HL-60 (cell line): ENCODE data around the gene LIME1.

Source experiments
- DNase-seq, 2 experiments: peaks; one replicate each; pipeline ENCODE4 v3.0.0-alpha.2; 2010 to 2020; ENCODE audit warnings: low read depth in 1 of 2, low spot score in 1 of 2
- H3K27ac ChIP-seq: fragments of 250-450 bp; sonication (Bioruptor Pico); replicated peaks from 2 replicates; pipeline ENCODE4 v1.5.1; 2020; ENCODE audit warnings: mild to moderate bottlenecking, moderate library complexity
- H3K27me3 ChIP-seq: fragments of 250-450 bp; sonication (Bioruptor Pico); 2 replicates; pipeline ENCODE4 v1.5.1; 2021; ENCODE audit warnings: mild to moderate bottlenecking, moderate library complexity; ENCODE audit not compliant: insufficient read depth, poor library complexity, severe bottlenecking
- H3K4me3 ChIP-seq: replicated peaks from 2 replicates; pipeline ENCODE4 v1.5.1; 2011; ENCODE audit warnings: mild to moderate bottlenecking, control low read depth, low read length; ENCODE audit not compliant: insufficient read depth
- GABPA ChIP-seq: IDR thresholded peaks from 2 replicates; pipeline ENCODE4 v1.6.1; 2012; ENCODE audit warnings: low read depth
- POLR2AphosphoS5 ChIP-seq: IDR thresholded peaks from 2 replicates; pipeline ENCODE4 v1.6.1; 2012; ENCODE audit warnings: low read depth
- SPI1 ChIP-seq: IDR thresholded peaks from 2 replicates; pipeline ENCODE4 v1.6.1; 2012; ENCODE audit warnings: low read depth, mild to moderate bottlenecking, borderline replicate concordance
- TF ChIP-seq, protein P1 (sequence below): IDR thresholded peaks from one replicate; pipeline ENCODE4 v1.5.1; 2011; ENCODE audit warnings: low read length, control low read depth, inconsistent platforms; ENCODE audit not compliant: insufficient read depth
- TF ChIP-seq, protein P2 (sequence below): IDR thresholded peaks from 2 replicates; pipeline ENCODE4 v1.6.1; 2012; ENCODE audit warnings: low read depth; ENCODE audit not compliant: insufficient replicate concordance

The LIME1 gene

DNA sequence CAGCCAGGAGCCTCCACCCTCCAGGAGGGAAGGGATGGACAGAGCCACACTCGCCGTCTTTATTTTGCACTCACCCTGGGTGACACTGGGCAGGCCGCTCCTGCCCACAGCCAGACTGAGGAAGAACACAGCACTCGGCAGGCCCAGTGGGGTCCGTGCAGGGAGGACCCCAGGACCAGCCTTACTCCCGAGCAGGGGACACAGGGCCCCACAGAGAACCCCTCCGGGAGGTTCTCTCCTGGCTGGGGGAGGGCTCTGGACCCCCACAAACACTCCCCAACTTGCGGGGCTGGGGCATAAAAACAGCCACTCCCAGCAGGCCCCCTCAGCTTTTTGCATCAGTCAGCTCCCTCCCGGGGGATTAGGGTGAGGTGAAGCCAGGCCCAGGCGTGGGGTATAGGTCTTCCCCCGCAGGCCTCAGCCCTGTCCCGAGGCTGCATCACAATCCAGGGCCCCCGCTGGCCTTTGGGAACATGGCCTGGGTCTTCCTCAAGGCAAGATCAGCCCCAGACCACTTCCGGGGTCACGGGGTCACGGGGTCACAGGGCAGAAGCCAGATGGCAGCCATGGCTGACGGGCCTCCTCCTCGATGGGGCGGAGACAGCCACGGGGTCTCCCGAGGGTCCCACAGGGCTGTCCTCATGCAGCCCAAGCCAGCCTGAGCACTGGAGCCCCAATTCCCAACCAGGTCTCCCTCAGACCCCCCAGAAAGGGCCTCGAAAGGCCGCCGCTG, 36.8 kb upstream of the LIME1 start:
- Histone ChIP-seq H3K4me3 (no peak overlapping the region), H3K27me3 (no peaks in the 10 kb centered on the region), H3K27ac (no peak overlapping the region)
- TF ChIP-seq GABPA (no peak), POLR2AphosphoS5 (no peak)
- no peak for DNase-seq

DNA sequence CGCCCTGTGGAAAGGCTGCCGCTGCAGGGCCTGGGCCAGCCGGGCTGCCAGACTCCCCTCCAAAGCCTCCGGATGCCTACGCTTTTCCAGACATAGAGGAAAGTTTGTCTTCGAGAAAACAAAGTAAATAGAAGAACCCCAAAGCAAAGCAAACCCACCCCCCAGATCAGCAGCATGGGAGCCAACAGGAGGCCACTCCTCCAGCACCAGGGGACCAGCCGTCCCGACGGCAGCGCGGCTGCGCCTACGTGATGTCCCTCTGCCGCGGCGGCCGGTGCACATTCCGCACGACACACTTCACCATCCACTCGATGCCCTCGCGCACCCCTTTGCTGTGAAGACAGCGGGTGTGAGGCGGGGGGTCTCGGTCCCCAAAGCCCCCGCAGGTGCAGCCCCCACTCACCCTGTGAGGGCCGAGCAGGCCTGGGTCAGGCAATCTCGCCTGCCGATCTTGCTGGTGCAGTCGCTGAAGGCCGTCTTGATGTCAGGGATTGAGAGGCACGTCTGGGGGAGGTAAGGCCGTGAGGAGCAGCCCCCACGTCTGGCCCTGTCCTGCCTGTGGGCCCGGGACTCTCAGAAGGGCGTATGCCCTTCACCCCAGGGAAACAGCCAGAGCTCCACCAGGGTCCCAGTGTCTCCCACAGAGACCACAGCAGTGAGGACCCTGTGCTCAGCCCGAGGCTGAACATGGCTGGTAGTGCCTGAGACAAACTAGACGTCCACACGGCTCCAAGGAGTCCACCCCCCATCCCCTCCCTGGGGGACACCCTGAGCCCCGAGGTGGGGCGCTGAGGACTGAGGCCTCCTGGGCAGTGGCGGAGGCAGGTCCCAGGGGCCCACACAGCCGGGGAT, 36.0 kb upstream of the LIME1 start:
- no peak for DNase-seq
- TF ChIP-seq, protein P1, sequence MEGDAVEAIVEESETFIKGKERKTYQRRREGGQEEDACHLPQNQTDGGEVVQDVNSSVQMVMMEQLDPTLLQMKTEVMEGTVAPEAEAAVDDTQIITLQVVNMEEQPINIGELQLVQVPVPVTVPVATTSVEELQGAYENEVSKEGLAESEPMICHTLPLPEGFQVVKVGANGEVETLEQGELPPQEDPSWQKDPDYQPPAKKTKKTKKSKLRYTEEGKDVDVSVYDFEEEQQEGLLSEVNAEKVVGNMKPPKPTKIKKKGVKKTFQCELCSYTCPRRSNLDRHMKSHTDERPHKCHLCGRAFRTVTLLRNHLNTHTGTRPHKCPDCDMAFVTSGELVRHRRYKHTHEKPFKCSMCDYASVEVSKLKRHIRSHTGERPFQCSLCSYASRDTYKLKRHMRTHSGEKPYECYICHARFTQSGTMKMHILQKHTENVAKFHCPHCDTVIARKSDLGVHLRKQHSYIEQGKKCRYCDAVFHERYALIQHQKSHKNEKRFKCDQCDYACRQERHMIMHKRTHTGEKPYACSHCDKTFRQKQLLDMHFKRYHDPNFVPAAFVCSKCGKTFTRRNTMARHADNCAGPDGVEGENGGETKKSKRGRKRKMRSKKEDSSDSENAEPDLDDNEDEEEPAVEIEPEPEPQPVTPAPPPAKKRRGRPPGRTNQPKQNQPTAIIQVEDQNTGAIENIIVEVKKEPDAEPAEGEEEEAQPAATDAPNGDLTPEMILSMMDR: no peak
- TF ChIP-seq, protein P2, sequence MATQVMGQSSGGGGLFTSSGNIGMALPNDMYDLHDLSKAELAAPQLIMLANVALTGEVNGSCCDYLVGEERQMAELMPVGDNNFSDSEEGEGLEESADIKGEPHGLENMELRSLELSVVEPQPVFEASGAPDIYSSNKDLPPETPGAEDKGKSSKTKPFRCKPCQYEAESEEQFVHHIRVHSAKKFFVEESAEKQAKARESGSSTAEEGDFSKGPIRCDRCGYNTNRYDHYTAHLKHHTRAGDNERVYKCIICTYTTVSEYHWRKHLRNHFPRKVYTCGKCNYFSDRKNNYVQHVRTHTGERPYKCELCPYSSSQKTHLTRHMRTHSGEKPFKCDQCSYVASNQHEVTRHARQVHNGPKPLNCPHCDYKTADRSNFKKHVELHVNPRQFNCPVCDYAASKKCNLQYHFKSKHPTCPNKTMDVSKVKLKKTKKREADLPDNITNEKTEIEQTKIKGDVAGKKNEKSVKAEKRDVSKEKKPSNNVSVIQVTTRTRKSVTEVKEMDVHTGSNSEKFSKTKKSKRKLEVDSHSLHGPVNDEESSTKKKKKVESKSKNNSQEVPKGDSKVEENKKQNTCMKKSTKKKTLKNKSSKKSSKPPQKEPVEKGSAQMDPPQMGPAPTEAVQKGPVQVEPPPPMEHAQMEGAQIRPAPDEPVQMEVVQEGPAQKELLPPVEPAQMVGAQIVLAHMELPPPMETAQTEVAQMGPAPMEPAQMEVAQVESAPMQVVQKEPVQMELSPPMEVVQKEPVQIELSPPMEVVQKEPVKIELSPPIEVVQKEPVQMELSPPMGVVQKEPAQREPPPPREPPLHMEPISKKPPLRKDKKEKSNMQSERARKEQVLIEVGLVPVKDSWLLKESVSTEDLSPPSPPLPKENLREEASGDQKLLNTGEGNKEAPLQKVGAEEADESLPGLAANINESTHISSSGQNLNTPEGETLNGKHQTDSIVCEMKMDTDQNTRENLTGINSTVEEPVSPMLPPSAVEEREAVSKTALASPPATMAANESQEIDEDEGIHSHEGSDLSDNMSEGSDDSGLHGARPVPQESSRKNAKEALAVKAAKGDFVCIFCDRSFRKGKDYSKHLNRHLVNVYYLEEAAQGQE: no peak
- TF ChIP-seq SPI1 (no peak), POLR2AphosphoS5 (no peak; the same call in 1 of the 2 replicates), GABPA (no peak)
- no peak overlapping the region for H3K4me3 ChIP-seq
- H3K27ac ChIP-seq: no peak overlapping the region
- H3K27me3 ChIP-seq: no peaks in the 10 kb centered on the region

DNA sequence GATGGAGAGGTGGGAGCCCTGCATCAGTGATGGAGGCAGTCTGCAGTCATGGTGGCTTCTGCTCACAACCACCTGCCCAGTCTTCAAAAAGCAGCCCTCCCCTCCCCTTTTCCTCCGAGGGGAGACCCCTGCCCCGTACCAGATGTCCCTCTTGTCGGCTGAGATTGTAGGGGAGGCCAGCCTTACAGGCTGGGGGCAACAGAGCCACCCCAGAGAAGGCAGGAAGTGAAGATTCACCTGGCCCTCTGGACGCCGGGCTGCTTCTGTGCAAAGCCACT, 35.5 kb upstream of the LIME1 start:
- H3K27me3 ChIP-seq: no peaks in the 10 kb centered on the region
- no peak overlapping the region for H3K4me3 ChIP-seq
- H3K27ac ChIP-seq: no peak overlapping the region
- DNase-seq: no peak
- TF ChIP-seq, protein P2: no peak
- TF ChIP-seq GABPA (no peak), POLR2AphosphoS5 (no peak), SPI1 (no peak)
- TF ChIP-seq, protein P1: no peak

DNA sequence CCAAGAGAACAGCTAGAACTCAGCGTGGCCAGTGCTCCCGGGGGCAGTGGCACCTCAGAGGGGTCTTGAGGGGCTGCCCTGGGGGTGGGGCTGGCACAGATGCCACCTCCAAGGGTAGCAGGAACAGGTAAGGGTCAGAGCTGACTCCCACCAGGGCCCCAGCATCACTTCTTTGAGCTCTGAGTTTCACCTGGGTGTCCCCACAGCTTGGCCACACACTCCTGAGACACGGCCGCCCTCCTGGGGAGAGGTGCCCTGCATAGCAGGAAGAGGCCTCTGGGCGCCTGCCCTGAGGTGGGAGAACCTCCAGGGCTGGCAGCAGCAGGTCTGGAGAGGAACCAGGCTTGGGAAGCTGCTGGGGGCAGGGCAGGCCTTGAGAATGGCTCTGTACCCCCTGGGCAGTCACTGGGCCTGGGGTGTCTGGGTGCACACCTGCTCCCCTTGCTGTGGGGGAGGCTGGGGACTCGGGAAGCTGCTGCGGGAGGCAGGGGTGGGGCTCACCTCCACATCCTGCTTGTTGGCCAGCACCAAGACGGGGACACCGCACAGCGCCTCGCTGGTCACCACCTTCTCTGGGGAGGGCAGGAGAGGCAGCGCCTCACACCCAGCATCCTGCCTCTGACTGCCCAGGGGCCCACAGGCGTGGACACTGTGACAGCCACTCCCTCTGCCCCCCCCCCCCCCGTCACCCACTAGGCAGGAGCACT, 35.0 kb upstream of the LIME1 start:
- DNase-seq: no peak
- no peaks in the 10 kb centered on the region for H3K27me3 ChIP-seq
- TF ChIP-seq POLR2AphosphoS5 (peak; percentile 44; the same call in 1 of the 2 replicates), SPI1 (no peak), GABPA (no peak)
- no peak overlapping the region for H3K27ac ChIP-seq
- H3K4me3 ChIP-seq: no peak overlapping the region
